HG03097 (cell line): ENCODE measurements around the gene PSME1.

Experiments used
- ATAC-seq: cut with Tn5 transposase; IDR thresholded peaks from one replicate; pipeline ENCODE4 v1.9.1; 2021; ENCODE audit not compliant: unreplicated experiment, low FRiP score

Gene PSME1

GRCh38 chr14:24135834-24136683, at the start of gene PSME1:
PSME1 (plus strand) TSS chr14:24136194; CDS start chr14:24136263, 69 bp downstream.
- ATAC-seq: peak; percentile 74

- no peak for ATAC-seq
Measured at GRCh38 chr14:24087004-24087403, 49.0 kb upstream of the PSME1 start.

GRCh38 chr14:24088095-24088494, 47.9 kb upstream of the PSME1 start:
- ATAC-seq: no peak

- ATAC-seq: no peak
Measured at GRCh38 chr14:24089890-24090289, 46.1 kb upstream of the PSME1 start.

- no peak for ATAC-seq
Measured at GRCh38 chr14:24092110-24092504, 43.9 kb upstream of the PSME1 start.

GRCh38 chr14:24092505-24093206, 43.3 kb upstream of the PSME1 start:
- ATAC-seq: no peak

- ATAC-seq: no peak
Measured at GRCh38 chr14:24093207-24093900, 42.6 kb upstream of the PSME1 start.

- ATAC-seq: peak; percentile 41
Measured at GRCh38 chr14:24093901-24094840, 41.8 kb upstream of the PSME1 start, which contains the start of gene PCK2. PCK2 (plus strand) TSS chr14:24094311; CDS start chr14:24094406, 95 bp downstream.

- ATAC-seq: no peak
Measured at GRCh38 chr14:24094841-24095270, 41.1 kb upstream of the PSME1 start.

- peak; percentile 53 for ATAC-seq
Measured at GRCh38 chr14:24095271-24096068, 40.5 kb upstream of the PSME1 start.

- no peak for ATAC-seq
Measured at GRCh38 chr14:24096545-24097181, 39.3 kb upstream of the PSME1 start.

GRCh38 chr14:24098229-24098926, 37.6 kb upstream of the PSME1 start:
- ATAC-seq: no peak

- no peak for ATAC-seq
Measured at GRCh38 chr14:24098927-24099813, 36.8 kb upstream of the PSME1 start.

GRCh38 chr14:24100197-24100981, 35.6 kb upstream of the PSME1 start:
- ATAC-seq: no peak

- no peak for ATAC-seq
Measured at GRCh38 chr14:24100982-24101494, 35.0 kb upstream of the PSME1 start.

GRCh38 chr14:24102357-24103048, 33.5 kb upstream of the PSME1 start:
- no peak for ATAC-seq
